Right lung (tissue), 5 donors: ENCODE data around the gene CBX7. TPM values are rescaled to one million over a fixed set of nuclear protein-coding genes. Genes with fewer than 3 reads are reported as not detected.

Source experiments
- DNase-seq, 2 donors: peaks; one replicate each; pipeline ENCODE4 v3.0.0-alpha.2; 2013
- polyA plus RNA-seq, 5 donors: library from polyadenylated mRNA; unstranded; fragments of 120-200 nt; gene quantifications; one replicate each; pipeline versions ENCODE4 v1.2.1 to v1.2.3, GENCODE V29; 2013; ENCODE audit warnings: inconsistent platforms in 1 of 5, low replicate concordance in 1 of 5; ENCODE audit not compliant: insufficient read length in 5 of 5, insufficient read depth in 1 of 5

Gene CBX7
- polyA plus RNA-seq, 5 donors: 6.8 to 7.9 (median 7.2) TPM

- no peak for DNase-seq
Observed at GRCh38 chr22:39094717-39095389, 57.6 kb downstream of the CBX7 start.

- no peak for DNase-seq
Observed at GRCh38 chr22:39092111-39092862, 60.2 kb downstream of the CBX7 start.

GRCh38 chr22:39091126-39092081, 61.1 kb downstream of the CBX7 start:
- DNase-seq: no peak

DNA sequence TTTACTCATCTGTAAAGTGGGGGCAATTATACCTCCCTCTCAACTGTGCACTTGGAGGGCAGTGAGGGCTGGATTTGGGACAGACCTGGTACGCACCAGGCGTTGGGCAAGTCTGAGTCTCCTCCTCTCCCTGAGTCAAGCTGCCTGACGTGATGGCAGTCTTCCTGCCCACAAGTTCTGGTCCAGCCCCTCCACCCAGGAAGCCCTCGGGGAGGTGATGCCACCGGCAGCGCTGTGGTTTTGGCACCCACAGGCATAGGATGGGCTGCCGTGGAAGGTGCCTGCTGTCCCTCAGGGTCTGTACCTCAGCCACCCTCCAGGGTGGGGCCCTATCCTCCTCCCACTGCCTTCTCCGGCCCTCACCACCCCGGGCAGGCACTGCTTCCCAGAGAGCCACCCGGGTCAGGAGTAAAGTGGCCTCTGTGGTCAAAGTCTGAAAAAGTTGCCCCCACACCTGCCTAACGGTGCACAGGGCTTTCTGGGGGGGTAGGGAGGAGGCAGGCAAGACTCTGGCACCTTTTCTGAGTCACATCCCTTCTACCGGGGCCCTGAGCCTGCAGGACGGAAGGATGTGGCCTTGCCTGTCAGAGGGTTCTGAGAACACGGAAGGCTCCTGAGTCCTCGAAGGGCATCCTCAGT, 61.9 kb downstream of the CBX7 start:
- DNase-seq: no peak

- DNase-seq: no peak
Observed at GRCh38 chr22:39089928-39090327, 62.6 kb downstream of the CBX7 start.

DNA sequence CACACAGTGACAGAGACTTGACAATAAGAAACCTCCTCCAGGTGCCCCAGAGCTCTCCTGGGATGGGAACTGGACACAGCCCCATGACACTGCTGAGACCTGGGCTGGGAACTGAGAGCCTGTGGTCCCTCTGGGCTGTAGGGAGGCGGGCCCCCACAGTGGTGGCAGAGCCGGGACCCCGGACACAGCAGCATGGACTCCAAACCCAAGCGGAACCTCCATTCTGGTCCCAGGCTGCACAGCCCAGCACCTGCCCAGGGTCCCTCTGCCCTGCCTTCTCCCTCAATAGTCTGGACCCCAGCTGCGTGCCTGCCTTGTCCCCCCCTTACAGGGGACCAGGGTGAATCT, 63.8 kb downstream of the CBX7 start:
- DNase-seq: no peak

DNA sequence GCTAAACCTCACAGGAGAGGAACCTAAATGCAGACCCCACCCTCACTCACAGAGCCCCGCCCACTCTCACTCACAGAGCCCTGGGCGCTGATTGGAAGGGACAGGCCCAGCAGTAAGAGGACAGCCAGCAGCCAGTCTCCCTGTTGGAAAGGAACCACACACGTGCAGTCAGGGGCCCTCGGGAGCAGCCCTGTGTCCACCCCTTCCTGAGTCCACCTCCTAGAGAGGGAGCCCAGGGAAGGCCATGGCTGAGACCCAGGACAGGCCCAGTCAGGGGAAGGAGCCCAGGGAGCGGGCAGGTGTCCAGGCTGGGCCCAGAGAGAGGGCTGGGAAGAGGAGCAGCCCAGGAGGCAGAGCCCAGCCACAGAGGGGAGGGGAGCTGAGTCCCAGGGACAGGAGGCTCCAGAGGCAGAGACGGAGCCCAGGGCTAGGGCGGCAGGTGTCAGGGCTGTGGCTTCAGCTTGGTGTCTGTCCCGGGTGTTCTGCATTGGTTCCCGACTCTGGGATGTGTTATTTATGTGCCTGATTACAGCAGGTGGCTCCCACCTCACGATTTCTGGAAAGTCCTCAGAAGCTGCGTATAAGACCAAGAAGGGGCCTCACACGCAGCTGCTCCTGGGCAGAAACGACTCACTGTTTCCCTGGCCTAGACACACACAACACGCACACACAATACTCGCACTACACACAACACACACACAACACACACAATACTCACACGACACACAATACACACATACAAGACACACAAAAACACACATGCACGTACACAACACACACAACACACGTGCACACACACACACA, 64.4 kb downstream of the CBX7 start:
- no peak for DNase-seq

DNA sequence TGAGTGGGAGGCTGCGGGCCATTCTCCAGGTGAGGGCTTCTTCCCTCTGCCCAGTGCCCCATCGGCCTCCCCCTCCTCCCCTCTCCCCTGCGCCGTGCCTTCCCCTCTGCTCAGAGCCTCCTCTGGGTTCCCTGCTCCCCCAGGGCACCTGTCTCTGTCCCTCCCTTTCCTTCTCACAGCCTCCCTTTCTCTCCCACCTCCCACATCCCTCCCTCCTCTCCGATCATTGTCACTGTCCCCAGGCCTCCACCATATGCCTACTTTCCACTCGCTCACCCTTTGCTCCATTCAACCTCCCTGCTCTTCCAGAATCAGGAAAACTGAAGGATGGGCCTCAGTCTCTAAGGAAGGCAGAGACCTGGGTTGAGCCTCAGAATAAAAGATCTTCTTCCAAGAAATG, 65.4 kb downstream of the CBX7 start:
- no peak for DNase-seq

DNA sequence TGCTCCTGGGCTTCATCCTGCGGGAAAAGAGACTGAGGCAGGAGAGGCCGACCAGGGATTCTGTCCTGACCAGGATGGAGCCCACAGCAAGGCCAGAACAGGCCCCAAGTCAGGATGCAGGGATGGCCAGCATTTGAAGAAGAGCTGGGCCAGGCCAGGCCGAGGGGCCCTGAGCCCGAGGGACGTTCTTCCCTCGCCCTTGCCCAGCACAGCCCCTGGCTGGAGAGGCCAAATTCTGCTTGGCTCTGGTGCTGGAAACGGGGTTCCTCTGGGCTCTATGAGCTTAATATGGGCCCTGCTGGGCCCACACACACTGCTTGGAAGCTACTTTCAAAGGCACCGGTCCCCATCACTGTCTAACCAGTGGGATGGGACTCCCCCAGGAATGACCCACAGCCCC, 67.8 kb downstream of the CBX7 start:
- no peak for DNase-seq

- no peak for DNase-seq
Observed at GRCh38 chr22:39083212-39084165, 69.0 kb downstream of the CBX7 start.

- DNase-seq: no peak
Observed at GRCh38 chr22:39081598-39081997, 70.9 kb downstream of the CBX7 start.

DNA sequence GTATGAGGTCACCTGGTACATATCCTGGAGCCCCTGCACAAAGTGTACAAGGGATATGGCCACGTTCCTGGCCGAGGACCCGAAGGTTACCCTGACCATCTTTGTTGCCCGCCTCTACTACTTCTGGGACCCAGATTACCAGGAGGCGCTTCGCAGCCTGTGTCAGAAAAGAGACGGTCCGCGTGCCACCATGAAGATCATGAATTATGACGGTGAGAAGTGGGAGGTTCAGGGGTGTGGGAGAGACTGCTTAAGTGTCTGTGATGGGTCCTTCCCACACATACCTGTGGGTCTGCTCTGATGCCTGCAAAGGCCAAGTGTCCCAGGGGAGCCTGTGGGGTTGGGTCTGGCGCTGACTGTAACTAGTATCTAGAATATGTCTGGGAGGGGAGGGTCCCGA, 71.5 kb downstream of the CBX7 start:
- no peak for DNase-seq

Other genes starting within 250 kb of the CBX7 start
- under 1 TPM in 4 of 5 donors, not detected in 1; 0.15 to 0.40 (median 0.19) TPM for gene APOBEC3A, start 195.1 kb downstream of the CBX7 start, polyA plus RNA-seq
- 10 to 100 TPM in 1 of 5 donors, 1 to 10 TPM in 4; 2.9 to 10.3 (median 5.7) TPM for gene APOBEC3B, start 170.3 kb downstream of the CBX7 start, polyA plus RNA-seq
- 10 to 100 TPM; 22.3 to 26.8 (median 24.5) TPM for gene APOBEC3C, start 138.4 kb downstream of the CBX7 start, polyA plus RNA-seq
- gene APOBEC3D, start 131.6 kb downstream of the CBX7 start, polyA plus RNA-seq: 1 to 10 TPM; 2.3 to 4.0 (median 3.2) TPM
- 10 to 100 TPM; 11.0 to 11.7 (median 11.4) TPM for gene APOBEC3F, start 111.8 kb downstream of the CBX7 start, polyA plus RNA-seq
- gene APOBEC3G, start 75.4 kb downstream of the CBX7 start, polyA plus RNA-seq: 10 to 100 TPM; 14.2 to 18.6 (median 15.5) TPM
- under 1 TPM in 3 of 5 donors, not detected in 2; 0.23 to 0.33 (median 0.26) TPM for gene APOBEC3H, start 55.4 kb downstream of the CBX7 start, polyA plus RNA-seq
- gene PDGFB, start 92.3 kb upstream of the CBX7 start, polyA plus RNA-seq: 10 to 100 TPM; 16.6 to 29.0 (median 19.7) TPM
- 1,000 to 10,000 TPM; 3,307 to 4,039 (median 3,557) TPM for gene RPL3, start 166.9 kb upstream of the CBX7 start, polyA plus RNA-seq
- gene SYNGR1, start 197.3 kb upstream of the CBX7 start, polyA plus RNA-seq: 10 to 100 TPM; 22.8 to 35.0 (median 27.6) TPM
- 10 to 100 TPM; 26.4 to 35.7 (median 32.2) TPM for gene TAB1, start 247.1 kb upstream of the CBX7 start, polyA plus RNA-seq